ENCODE data around the gene GNG2.

Gene GNG2

DNA sequence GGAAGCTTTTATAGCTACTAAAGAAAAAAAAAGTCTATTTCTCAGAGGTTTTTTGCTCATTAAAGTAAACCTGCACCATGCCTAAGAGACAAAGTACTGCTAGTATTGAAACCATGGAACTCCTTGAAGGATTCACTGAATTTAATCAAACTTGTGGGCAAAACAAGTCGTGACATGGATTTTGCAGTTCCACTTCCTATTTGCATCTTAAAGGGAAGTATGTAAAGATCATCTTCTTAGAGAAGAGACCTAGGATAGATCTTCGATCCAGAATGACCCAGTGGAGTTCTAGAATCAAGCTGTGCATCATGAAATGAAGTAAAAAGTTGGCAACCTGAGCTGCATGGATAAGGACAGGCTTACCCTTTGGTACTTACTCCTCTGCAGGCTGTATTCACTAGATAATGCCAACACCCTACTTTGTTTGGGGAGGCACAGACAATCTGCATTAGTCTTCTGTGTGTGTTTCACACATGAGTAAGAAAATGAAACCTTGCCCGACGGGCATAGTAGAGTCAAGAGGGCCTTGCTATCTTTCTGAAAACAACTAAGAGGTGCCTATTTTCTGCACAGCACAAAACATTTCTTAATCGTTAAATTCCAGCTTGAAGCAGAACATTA is 1.9 kb downstream of the GNG2 start:
- no peak for TF ChIP-seq JUND (IDR thresholded peaks at IDR 0.05; ENCODE audit: low read depth)
- in situ Hi-C loops (cut with HindIII; ENCODE audit: low pct_unique_long_range_greater_than_20kb, low sequenced_read_pairs): no loop called here
- no peak for DNase-seq (ENCODE audit: low read depth in 1 of 2, low spot score in 1 of 2)

DNA sequence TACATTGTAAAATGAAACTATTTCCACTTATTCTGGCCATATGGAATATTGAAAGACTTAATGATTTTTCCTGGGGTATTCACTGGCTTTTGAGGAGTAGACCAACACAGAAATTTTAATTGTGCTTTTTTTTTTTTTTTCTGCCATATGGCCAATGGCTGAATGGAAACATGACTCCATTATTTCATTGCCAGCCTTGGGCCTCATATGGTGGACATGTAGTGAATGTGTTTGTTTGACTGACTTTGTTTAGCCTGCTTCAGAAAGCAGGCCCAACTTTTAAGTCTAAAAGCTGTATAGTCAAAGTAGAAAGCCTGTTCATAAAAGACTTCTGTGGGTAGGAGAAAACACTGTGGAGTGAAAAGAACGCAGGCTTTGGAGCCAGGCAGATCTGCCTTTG is 2.4 kb downstream of the GNG2 start:
- no peak for DNase-seq (ENCODE audit: low read depth in 1 of 2, low spot score in 1 of 2)
- in situ Hi-C loops (cut with HindIII; ENCODE audit: low pct_unique_long_range_greater_than_20kb, low sequenced_read_pairs): no loop called here
- no peak for TF ChIP-seq JUND (IDR thresholded peaks at IDR 0.05; ENCODE audit: low read depth)

DNA sequence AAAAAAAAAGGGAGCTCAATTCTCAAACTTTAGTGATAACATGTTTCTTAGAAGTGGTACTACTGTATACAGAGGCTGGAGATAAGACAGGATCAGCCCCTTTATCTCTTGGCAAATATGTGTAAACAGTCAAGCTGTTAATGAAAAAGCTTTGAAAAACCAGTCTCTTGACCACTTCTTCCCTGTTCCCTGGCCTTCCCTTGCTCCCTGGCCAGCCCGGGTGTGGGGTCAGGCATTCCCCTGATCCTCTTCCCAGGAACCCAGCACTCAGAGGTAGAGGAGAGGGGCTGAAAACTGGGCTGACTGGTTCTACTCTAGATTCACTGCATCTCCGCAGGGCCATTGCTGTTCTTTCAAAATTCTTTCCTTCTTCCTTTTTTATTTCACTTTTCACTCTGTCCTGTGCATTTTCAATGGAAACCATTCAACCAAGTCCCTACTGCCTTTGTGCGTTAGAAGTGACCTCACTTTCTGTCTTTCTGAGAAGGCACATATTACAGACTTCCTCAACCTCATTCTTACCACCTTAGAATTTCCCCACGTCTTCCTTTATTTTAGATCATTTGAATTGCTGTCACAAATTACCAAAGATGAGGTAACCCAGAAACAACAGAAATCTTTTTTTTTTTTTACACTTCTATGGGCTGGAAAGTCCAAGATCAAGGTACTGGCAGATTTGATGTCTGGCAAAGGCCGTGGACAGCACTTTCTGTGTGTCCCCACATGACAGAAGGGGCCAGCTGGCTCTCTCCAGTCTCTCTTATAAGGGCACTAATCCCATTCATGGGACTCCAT is 5.7 kb downstream of the GNG2 start:
- no peak for DNase-seq (ENCODE audit: low read depth in 1 of 2, low spot score in 1 of 2)
- in situ Hi-C loops (cut with HindIII; ENCODE audit: low pct_unique_long_range_greater_than_20kb, low sequenced_read_pairs): no loop called here
- TF ChIP-seq JUND (IDR thresholded peaks at IDR 0.05; ENCODE audit: low read depth): no peak

DNA sequence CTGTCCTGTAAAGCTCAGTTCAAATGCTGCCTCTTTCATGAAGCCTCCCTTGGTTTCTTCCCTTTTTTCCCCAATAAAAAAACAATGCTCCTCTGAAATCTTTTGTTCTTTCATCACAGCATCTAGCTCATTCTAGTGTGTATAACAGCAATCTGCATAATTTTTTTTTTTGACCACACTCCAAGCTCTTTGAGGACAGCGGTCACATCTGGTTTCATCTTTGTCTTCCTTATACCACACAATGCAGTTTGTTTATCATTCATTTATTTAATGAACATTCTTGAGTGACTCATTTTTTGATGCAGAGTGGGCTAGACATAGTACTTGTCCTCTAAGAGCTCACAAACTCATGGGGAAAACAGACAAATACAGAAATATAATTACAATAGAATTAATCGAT is 7.3 kb downstream of the GNG2 start:
- TF ChIP-seq JUND (IDR thresholded peaks at IDR 0.05; ENCODE audit: low read depth): no peak
- DNase-seq (ENCODE audit: low read depth in 1 of 2, low spot score in 1 of 2): no peak
- in situ Hi-C loops (cut with HindIII; ENCODE audit: low pct_unique_long_range_greater_than_20kb, low sequenced_read_pairs): no loop called here

DNA sequence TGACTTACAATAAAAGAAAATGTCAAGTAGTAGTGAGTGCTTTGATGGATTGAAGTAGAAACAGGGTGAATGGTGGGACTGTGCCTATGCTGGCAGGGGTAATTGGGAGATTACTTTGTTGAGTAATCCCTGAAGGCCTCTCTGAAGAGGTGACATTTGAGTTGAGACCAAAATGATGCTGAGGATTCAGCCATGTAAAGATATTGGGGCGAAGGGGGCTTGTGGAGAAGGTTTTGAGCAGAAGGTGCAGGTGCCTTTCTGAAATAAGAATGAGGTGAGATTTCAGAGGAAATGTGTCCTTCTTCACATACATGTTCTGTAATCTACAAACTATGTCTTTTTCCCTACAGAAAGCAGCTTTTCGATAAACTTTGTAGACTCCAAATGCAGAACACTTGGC is 8.0 kb downstream of the GNG2 start:
- no peak for DNase-seq (ENCODE audit: low read depth in 1 of 2, low spot score in 1 of 2)
- TF ChIP-seq JUND (IDR thresholded peaks at IDR 0.05; ENCODE audit: low read depth): no peak
- in situ Hi-C loops (cut with HindIII; ENCODE audit: low pct_unique_long_range_greater_than_20kb, low sequenced_read_pairs): no loop called here

DNA sequence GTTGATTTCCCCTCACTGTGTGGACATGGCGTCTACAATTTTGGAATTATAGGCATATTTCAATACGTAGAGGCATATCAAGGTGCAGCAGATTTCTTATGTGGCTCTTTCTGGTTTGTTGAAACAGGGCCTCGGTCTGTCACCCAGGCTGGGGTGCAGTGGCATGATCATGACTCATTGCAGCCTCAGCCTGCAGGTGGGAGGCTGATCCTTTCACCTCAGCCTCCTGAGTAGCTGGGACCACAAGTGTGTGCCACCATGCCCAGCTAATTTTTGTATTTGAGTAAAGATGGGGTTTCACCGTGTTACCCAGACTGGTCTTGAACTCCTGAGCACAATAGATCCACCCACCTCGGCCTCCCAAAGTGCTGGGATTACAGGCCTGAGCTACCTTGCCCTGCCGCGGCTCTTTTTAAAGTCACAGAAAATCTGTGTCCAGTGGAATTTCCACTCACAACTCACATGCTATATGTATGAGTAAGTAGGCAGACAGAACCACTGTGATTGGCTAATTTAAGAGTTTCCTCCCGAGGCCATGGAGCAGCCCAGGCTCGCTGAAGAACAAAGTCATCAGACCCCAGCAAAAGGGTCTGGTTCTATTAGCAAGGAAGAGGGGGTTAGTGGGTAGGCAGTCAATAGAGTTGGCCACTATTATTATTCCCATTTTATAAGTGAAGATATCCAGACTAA is 9.1 kb downstream of the GNG2 start:
- in situ Hi-C loops (cut with HindIII; ENCODE audit: low pct_unique_long_range_greater_than_20kb, low sequenced_read_pairs): no loop called here
- TF ChIP-seq JUND (IDR thresholded peaks at IDR 0.05; ENCODE audit: low read depth): no peak
- no peak for DNase-seq (ENCODE audit: low read depth in 1 of 2, low spot score in 1 of 2)

DNA sequence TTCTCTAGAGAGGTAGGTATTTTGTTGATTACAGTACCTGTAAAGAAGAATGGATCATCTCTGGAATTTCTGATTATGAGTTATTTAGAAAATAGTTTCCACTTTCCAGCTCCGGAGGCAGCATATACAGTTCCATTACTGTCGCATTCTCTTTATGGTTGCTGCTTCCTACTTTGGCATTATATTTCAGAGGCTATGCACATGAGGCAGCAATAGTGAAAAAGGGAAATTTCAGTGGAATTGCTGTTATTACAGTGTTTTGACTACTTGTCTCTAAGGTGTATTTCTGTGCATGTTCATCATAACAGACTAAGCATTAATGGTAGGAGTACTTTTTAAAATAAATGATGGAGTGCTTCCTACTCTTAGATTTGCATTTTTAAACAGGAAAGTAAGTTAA is 10.2 kb downstream of the GNG2 start:
- no peak for TF ChIP-seq JUND (IDR thresholded peaks at IDR 0.05; ENCODE audit: low read depth)
- no peak for DNase-seq (ENCODE audit: low read depth in 1 of 2, low spot score in 1 of 2)
- in situ Hi-C loops (cut with HindIII; ENCODE audit: low pct_unique_long_range_greater_than_20kb, low sequenced_read_pairs): no loop called here

DNA sequence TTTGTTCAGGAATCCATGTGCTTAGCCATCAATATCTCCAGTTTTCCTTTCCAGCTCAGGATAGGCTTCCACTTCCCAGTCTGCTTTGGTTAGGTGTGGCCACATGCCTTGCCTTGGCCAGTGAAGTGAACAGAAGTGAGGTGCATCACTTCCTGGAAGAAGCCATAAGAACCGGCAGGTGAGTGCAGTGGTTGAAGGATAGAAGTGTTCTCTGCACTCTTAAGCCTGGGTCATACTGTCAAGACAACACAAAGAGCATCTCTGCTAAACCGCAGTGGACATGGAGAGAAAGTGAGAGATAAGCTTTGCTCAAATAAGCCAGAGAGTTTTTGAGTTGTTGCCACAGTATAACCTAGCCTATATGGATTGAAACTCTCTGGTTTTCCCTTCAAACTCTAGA is 11.4 kb downstream of the GNG2 start:
- DNase-seq (ENCODE audit: low read depth in 1 of 2, low spot score in 1 of 2): no peak
- in situ Hi-C loops (cut with HindIII; ENCODE audit: low pct_unique_long_range_greater_than_20kb, low sequenced_read_pairs): no loop called here
- TF ChIP-seq JUND (IDR thresholded peaks at IDR 0.05; ENCODE audit: low read depth): no peak

DNA sequence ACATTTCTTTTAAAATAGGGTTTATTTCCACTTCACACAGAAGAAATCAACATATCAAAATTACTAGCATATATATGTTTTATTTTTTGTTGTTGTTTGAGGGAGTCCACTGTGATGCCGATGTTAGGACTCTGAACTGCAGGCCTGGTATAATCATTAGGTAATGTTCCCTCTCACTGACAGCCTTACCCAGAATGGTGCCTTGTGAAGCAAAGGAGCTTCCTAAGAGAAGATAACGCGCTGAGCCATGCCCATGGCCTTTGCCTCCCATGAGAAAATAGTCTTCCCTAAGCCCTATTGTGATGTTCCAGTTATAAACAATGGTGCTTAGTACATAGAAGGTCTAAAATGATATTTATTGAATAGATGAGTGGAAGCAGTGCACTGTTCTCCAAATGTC is 12.0 kb downstream of the GNG2 start:
- no peak for TF ChIP-seq JUND (IDR thresholded peaks at IDR 0.05; ENCODE audit: low read depth)
- no peak for DNase-seq (ENCODE audit: low read depth in 1 of 2, low spot score in 1 of 2)
- in situ Hi-C loops (cut with HindIII; ENCODE audit: low pct_unique_long_range_greater_than_20kb, low sequenced_read_pairs): no loop called here

DNA sequence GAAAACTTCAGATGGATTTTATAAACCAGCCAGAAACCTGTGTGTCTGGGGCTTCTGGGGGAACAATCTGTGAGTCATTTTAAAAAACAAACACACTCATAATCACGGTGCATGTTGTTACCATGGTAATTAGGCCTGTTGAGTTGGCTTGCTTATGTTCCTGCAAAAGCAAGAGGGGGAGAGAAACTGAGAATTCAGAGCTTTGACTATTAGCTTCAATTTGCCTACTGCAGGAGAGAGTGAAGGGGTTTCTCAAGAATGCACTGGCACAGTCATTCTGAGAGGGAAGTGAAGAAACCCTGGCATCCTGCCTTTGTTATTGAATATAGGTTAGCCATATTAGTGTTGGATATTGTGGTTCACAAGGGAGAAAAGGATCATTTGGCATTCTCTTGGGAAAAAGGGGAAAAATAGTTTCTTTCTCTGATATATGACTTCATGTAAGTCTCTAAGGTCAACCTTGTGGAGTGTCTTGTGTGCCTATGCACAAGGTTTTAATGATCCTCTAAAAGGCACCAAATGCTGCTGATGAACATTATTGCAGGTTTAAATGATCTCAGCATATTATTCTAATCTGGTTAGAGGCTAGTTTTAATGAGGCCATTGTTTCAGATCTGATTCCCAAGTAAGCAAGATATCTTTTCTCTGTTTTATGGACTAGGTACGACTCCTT is 12.9 kb downstream of the GNG2 start:
- in situ Hi-C loops (cut with HindIII; ENCODE audit: low pct_unique_long_range_greater_than_20kb, low sequenced_read_pairs): no loop called here
- no peak for DNase-seq (ENCODE audit: low read depth in 1 of 2, low spot score in 1 of 2)
- no peak for TF ChIP-seq JUND (IDR thresholded peaks at IDR 0.05; ENCODE audit: low read depth)

DNA sequence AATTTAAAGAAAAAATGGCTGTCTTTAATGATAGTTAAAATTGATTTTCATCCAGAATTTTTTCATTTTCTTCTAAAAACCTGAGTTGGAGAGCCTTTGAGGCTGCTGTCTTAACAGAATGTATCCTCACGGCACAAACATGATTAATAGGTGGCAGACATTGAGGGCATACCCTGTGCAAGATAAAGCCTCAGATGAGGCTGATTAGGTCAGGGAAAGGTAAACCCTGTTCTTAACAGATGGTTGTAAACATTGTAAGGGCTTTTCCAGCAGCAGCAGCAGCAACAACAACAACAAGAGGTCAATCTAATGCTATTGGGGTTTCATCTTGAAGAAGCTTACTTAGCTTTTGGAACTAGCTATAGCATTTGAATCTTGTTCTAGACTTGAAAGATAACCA is 17.4 kb downstream of the GNG2 start:
- no peak for DNase-seq (ENCODE audit: low read depth in 1 of 2, low spot score in 1 of 2)
- in situ Hi-C loops (cut with HindIII; ENCODE audit: low pct_unique_long_range_greater_than_20kb, low sequenced_read_pairs): no loop called here
- no peak for TF ChIP-seq JUND (IDR thresholded peaks at IDR 0.05; ENCODE audit: low read depth)

DNA sequence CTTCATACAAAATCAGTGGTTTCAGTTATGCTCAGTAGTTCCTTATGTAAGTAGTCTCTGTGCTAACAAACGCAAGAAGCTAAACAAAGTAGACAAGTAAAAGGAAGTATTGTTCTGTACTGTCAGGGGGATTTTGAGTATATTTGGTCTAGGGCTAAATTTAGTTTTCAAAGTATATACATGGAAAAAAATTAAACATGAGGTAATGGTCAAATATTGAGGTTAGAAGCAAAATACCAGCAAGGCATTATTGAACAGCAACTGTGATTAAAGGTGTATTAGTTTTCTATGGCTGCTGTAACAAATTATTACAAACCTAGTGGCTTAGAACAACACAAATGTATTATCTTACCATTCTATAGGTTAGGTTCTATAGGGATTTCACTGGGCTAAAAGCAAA is 18.8 kb downstream of the GNG2 start:
- no peak for DNase-seq (ENCODE audit: low read depth in 1 of 2, low spot score in 1 of 2)
- in situ Hi-C loops (cut with HindIII; ENCODE audit: low pct_unique_long_range_greater_than_20kb, low sequenced_read_pairs): no loop called here
- no peak for TF ChIP-seq JUND (IDR thresholded peaks at IDR 0.05; ENCODE audit: low read depth)
